Measurements from ENCODE around the gene SPSB1. TPM values are rescaled to one million over a fixed set of nuclear protein-coding genes. Genes with fewer than 3 reads are reported as not detected.

Gene SPSB1
- polyA plus RNA-seq, 1 donor from 2014 or later: 1.4 TPM

DNA sequence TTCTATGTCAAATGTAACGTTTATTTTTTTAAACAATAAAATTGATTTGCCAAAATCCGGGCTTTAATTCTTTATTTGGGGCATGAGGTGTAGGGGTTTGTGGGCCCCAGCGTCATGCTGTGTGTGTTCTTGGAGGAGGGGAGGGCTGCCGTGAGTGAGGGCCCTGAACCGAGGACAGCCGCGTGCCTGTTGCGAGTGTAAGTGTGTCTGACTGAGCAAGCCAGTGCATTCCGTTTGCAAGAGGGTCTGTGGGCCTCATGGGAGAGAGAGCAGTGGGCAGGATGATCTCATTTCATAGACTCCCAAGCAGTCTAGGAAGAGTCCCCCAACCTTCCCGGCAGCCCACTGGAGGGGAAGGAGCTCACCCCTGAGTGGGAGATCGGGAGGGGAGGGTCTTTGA is 21.4 kb upstream of the SPSB1 start:
- Histone ChIP-seq H3K27ac (ENCODE audit: low read length) (no peak overlapping the region), H3F3A (ENCODE audit: insufficient read depth, low read length, poor library complexity, severe bottlenecking) (no peaks in the 10 kb centered on the region), H3K36me3 (ENCODE audit: insufficient read depth, low read length) (no peaks in the 10 kb centered on the region), H2AFZ (ENCODE audit: low read depth, low read length) (no peak overlapping the region), H3K9me3 (ENCODE audit: low read length) (no peaks in the 10 kb centered on the region), H3K9me2 (ENCODE audit: insufficient read depth, low read length) (no peaks in the 10 kb centered on the region), H3K4me2 (ENCODE audit: low read length) (no peak overlapping the region), H3K9ac (ENCODE audit: low read length) (no peak overlapping the region), H3K4me3 (ENCODE audit: low read length) (no peak overlapping the region), H3K27me3 (ENCODE audit: insufficient read depth, low read depth, low read length) (no peaks in the 10 kb centered on the region), H3K79me2 (replicated peaks; ENCODE audit: insufficient read depth, low read length) (no peaks in the 10 kb centered on the region), H4K20me1 (ENCODE audit: insufficient read depth) (no peaks in the 10 kb centered on the region)
- TF ChIP-seq SMC3 (conservative IDR thresholded peaks at IDR 0.05; ENCODE audit: poor library complexity) (no peak), EP300 (conservative IDR thresholded peaks at IDR 0.05; ENCODE audit: poor library complexity, severe bottlenecking) (no peak), MXI1 (conservative IDR thresholded peaks at IDR 0.05; ENCODE audit: poor library complexity, severe bottlenecking) (no peak), TAF1 (IDR thresholded peaks at IDR 0.05; ENCODE audit: low read depth) (no peak), RAD21 (conservative IDR thresholded peaks at IDR 0.05) (no peak), POLR2AphosphoS5 (IDR thresholded peaks at IDR 0.05) (no peak), EZH2 (IDR thresholded peaks at IDR 0.05; ENCODE audit: borderline replicate concordance, insufficient read depth, low read length, poor library complexity, severe bottlenecking) (no peak)
- TF ChIP-seq, protein P1, sequence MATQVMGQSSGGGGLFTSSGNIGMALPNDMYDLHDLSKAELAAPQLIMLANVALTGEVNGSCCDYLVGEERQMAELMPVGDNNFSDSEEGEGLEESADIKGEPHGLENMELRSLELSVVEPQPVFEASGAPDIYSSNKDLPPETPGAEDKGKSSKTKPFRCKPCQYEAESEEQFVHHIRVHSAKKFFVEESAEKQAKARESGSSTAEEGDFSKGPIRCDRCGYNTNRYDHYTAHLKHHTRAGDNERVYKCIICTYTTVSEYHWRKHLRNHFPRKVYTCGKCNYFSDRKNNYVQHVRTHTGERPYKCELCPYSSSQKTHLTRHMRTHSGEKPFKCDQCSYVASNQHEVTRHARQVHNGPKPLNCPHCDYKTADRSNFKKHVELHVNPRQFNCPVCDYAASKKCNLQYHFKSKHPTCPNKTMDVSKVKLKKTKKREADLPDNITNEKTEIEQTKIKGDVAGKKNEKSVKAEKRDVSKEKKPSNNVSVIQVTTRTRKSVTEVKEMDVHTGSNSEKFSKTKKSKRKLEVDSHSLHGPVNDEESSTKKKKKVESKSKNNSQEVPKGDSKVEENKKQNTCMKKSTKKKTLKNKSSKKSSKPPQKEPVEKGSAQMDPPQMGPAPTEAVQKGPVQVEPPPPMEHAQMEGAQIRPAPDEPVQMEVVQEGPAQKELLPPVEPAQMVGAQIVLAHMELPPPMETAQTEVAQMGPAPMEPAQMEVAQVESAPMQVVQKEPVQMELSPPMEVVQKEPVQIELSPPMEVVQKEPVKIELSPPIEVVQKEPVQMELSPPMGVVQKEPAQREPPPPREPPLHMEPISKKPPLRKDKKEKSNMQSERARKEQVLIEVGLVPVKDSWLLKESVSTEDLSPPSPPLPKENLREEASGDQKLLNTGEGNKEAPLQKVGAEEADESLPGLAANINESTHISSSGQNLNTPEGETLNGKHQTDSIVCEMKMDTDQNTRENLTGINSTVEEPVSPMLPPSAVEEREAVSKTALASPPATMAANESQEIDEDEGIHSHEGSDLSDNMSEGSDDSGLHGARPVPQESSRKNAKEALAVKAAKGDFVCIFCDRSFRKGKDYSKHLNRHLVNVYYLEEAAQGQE (IDR thresholded peaks at IDR 0.05; ENCODE audit: borderline replicate concordance): no peak
- TF ChIP-seq, protein P2, sequence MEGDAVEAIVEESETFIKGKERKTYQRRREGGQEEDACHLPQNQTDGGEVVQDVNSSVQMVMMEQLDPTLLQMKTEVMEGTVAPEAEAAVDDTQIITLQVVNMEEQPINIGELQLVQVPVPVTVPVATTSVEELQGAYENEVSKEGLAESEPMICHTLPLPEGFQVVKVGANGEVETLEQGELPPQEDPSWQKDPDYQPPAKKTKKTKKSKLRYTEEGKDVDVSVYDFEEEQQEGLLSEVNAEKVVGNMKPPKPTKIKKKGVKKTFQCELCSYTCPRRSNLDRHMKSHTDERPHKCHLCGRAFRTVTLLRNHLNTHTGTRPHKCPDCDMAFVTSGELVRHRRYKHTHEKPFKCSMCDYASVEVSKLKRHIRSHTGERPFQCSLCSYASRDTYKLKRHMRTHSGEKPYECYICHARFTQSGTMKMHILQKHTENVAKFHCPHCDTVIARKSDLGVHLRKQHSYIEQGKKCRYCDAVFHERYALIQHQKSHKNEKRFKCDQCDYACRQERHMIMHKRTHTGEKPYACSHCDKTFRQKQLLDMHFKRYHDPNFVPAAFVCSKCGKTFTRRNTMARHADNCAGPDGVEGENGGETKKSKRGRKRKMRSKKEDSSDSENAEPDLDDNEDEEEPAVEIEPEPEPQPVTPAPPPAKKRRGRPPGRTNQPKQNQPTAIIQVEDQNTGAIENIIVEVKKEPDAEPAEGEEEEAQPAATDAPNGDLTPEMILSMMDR (IDR thresholded peaks at IDR 0.05; ENCODE audit: poor library complexity, severe bottlenecking): no peak

DNA sequence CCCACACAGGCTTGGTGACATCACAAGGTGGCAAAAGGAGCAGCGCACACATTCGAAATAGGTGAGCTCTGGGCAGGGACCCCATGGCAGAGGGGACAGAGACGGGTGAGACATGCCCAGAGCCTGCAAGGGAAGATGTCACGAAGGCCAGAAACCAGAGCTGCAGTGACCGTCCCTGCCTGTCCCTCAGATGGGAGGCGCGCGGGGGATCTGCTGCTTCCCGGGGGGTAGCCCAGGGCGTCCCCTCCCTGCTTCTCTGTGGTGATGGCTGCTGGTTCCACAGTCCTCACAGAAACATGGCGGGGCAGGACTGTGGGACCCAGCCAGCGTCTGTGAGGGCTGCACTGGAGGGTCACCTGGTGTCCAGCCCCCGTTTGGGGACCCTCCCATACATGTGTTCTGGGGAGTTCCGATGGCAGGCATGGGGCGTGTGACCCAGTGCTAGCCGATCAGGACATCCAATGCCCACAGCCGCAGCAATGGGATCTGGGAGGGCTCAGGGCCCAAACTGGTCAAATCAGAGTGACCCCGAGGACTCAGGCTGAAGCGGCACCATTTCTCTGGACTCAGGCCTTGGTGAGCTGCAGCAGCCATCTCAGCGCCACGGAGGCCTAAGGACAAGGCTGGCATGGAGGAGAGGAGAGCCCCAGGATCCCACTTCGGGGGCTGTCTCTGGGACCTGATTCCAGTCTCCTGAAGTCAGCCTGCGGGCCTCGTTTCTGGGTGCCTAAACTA is 20.7 kb upstream of the SPSB1 start:
- TF ChIP-seq EP300 (conservative IDR thresholded peaks at IDR 0.05; ENCODE audit: poor library complexity, severe bottlenecking): no peak
- TF ChIP-seq RAD21 (conservative IDR thresholded peaks at IDR 0.05): no peak
- Histone ChIP-seq H3K79me2 (replicated peaks; ENCODE audit: insufficient read depth, low read length) (no peaks in the 10 kb centered on the region), H3F3A (ENCODE audit: insufficient read depth, low read length, poor library complexity, severe bottlenecking) (no peaks in the 10 kb centered on the region), H3K9me2 (ENCODE audit: insufficient read depth, low read length) (no peaks in the 10 kb centered on the region), H3K4me3 (ENCODE audit: low read length) (no peak overlapping the region), H3K4me2 (ENCODE audit: low read length) (no peak overlapping the region), H3K9me3 (ENCODE audit: low read length) (no peaks in the 10 kb centered on the region), H4K20me1 (ENCODE audit: insufficient read depth) (no peaks in the 10 kb centered on the region), H2AFZ (ENCODE audit: low read depth, low read length) (no peak overlapping the region), H3K27ac (ENCODE audit: low read length) (no peak overlapping the region), H3K9ac (ENCODE audit: low read length) (no peak overlapping the region), H3K27me3 (ENCODE audit: insufficient read depth, low read depth, low read length) (no peaks in the 10 kb centered on the region), H3K36me3 (ENCODE audit: insufficient read depth, low read length) (no peaks in the 10 kb centered on the region)

Measured in neural cell (in vitro differentiated cells).